Fibroblast of villous mesenchyme (primary cell): Measurements from ENCODE around the gene RRBP1. TPM values are rescaled to one million over a fixed set of nuclear protein-coding genes. Genes with fewer than 3 reads are reported as not detected.

Experiments
- DNase-seq: peaks from one replicate; pipeline ENCODE4 v3.0.0-alpha.2; 2010; ENCODE audit warnings: low read depth
- H3K4me3 ChIP-seq: 2 replicates; pipeline ENCODE4 v1.5.1; 2011; ENCODE audit warnings: low read depth, mild to moderate bottlenecking, low read length
- CTCF ChIP-seq: IDR thresholded peaks from 2 replicates; pipeline ENCODE4 v1.5.1; 2012; ENCODE audit warnings: low read depth, mild to moderate bottlenecking, low read length; ENCODE audit not compliant: insufficient read depth
- total RNA-seq: library from RNA; depleted of rRNA; stranded (reverse); fragments of >200 nt; gene quantifications from 2 replicates; pipeline ENCODE4 v1.2.3, GENCODE V29; 2012

RRBP1 gene
- total RNA-seq, 1 donor = 123 TPM

GRCh38 chr20:17678295-17678694, 3.7 kb downstream of the RRBP1 start:
- DNase-seq = peak; percentile 44
- no peak for TF ChIP-seq CTCF
- no peak overlapping the region for H3K4me3 ChIP-seq

GRCh38 chr20:17676942-17677341, 5.1 kb downstream of the RRBP1 start:
- peak; percentile 32 for DNase-seq

GRCh38 chr20:17676378-17676759, 5.7 kb downstream of the RRBP1 start:
- no peak overlapping the region for H3K4me3 ChIP-seq
- no peak for TF ChIP-seq CTCF
- no peak for DNase-seq

More at GRCh38 chr20:17676942-17677341, 5.1 kb downstream of the RRBP1 start:
- H3K4me3 ChIP-seq = no peak overlapping the region
- no peak for TF ChIP-seq CTCF

- DNase-seq = peak; percentile 65
- no peak for TF ChIP-seq CTCF
- no peak overlapping the region for H3K4me3 ChIP-seq
Measured at GRCh38 chr20:17675519-17676377, 6.3 kb downstream of the RRBP1 start.

- H3K4me3 ChIP-seq = no peak overlapping the region
- TF ChIP-seq CTCF = no peak
- DNase-seq = peak; percentile 66
Measured at GRCh38 chr20:17674722-17675518, 7.1 kb downstream of the RRBP1 start.

GRCh38 chr20:17673084-17673483, 9.0 kb downstream of the RRBP1 start:
- TF ChIP-seq CTCF = no peak
- H3K4me3 ChIP-seq = no peak overlapping the region

More at GRCh38 chr20:17673084-17673483, 9.0 kb downstream of the RRBP1 start:
- no peak for DNase-seq
